HG03025 (cell line): ENCODE data around the gene ADI1.
"Not testable (repeated sequence)": the region's sequence is repeated elsewhere in the genome, so short reads cannot be mapped to it uniquely, and the experiment has no call there.

Source experiments
- ATAC-seq: cut with Tn5 transposase; IDR thresholded peaks from one replicate; pipeline ENCODE4 v1.9.1; 2021; ENCODE audit warnings: mild to moderate bottlenecking, moderate library complexity; ENCODE audit not compliant: unreplicated experiment, low FRiP score

The ADI1 gene

DNA sequence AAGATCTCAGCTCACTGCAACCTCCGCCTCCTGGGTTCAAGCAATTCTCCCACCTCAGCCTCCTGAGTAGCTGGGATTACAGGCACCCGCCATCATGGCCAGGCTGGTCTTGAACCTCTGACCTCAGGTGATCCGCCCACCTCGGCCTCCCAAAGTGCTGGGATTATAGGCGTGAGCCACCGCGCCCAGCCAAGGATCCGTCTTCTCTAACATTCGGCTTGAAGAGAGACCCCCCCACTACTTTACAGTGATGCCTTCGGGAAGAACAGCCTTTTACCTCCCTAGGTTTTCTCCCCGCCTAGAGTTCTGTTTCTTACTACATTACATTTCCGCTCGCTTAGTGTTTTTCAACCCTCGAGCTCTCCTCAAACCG is 22.6 kb downstream of the ADI1 start:
- ATAC-seq, result not testable (repeated sequence)

DNA sequence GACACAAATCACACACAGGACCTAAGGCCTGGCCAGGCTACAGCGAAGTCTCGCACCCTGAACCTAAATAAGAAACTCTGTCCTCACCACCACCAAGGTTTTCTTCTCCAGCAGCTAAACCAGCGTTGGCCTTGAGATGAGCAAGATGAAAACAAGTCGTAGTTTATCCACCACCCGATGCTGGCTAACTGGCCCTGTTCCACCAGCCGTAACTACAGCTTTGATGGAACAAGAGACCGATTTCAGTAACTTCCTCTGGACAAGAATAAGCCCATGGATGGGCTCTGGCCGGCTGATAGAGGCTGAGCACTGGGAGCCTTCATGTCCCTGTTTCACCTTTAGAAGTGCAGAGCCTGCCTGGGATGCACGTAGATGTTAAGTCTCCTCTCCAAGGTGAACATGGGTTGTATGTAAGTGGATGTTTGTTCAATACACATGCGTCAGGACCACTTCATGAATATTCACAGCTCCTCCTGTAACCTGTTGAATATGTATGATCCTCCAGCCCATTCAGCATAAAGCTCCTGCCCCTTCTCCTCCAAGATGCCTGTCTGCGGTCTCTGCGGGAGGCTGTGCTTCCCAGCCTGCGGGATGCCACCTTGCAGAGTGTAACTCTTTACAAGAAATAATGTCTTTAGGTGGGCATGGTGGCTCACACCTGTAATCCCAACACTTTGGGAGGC is 24.2 kb downstream of the ADI1 start:
- ATAC-seq, result no peak

DNA sequence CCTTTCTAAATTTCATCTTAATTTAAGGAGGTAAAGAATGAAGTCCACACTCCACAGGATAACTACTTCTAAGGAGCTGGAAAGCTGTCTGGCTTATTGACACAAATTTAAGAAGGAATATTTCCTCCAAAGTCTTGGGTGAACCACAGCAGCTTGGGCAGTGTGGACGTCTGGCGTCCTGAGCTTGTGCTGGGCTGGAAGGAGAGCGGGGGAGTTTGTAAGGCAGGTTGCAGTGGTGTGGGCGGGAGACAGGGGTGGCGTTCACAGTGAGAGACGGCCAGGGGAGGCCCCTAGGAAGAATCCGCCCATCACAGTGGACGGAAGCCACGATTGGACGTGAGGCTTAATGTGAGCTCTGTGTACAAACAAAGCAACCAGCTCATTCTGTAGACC is 25.7 kb downstream of the ADI1 start:
- no peak for ATAC-seq

DNA sequence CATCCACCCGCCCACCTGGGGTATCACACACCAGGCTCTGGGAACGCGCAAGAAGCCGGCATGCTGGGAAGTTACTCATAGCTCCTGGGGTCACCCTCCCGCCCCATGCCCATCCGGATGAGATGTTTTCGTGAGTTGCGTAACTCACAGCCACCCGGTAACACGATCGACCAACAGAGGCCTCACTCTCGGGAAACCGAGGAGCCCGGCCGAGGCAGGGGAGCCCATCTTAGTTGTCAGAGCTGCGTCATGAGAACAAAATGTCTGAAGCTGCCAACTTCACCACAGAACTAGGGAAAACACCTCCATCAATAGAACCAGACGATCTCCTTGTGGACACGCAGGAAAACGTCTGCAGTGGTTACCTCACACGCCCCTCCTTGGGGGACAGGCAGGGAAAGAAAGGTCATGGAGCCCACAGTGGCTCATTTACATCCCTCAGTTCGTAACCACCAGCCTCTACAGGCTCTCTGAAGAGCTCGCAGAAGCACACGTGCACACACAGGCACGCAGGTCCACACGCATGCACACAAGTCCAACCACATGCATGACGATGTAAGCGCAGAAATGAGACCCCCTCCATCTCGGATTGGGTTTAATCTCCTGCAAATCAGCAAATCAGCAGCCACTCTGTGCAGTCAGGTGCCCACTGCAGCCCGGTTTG is 26.2 kb downstream of the ADI1 start:
- ATAC-seq, result no peak

DNA sequence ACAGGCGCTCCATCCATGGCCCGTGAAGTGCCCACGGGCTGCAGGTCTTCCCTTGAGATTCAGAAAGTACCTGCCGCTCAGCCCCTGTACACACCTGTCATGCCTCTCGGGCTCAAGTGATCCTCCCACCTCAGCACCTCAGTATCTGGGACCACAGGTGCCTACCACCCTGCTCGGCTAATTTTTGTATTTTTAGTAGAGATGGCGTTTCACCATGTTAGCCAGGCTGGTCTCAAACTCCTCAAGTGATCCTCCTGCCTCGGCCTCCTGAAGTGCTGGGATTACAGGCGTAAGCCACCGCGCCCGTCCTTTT is 26.9 kb downstream of the ADI1 start:
- ATAC-seq, result not testable (repeated sequence)

DNA sequence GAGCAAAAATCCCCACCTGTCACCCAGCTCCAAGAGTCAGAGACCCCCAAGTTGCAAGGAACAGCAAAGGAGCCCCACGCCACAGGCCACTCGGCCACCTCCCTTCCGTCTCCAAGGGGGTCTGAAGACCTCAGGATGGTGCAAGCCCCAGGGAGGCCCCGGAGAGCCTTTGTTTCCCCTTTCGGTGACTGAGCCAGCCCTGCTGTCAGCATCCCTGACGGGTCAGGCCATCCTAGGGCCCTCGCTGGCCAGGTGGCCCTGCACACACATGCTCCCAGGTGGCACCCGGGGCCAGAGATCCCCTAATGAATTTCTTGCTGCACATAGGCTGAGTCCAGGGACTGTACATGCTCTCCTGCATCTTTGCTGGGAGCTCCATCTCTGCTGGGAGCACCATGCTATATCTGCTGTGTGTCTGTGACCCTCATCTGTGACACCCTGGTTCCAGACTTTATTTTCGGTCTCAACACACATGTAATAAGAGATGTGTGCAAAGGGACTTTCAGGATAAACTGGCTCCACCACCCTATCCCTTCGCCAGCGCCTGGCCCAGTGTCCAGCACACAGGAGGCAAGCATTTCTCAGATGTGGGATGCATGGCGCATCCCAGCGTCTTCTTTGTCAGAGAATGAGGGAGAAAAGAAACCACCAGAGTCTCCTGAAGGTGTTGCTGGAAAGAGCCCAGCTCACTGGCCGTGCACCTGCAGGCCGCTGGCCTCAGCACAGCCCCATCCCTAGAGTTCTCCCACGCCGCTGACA is 27.4 kb downstream of the ADI1 start:
- ATAC-seq, result no peak

DNA sequence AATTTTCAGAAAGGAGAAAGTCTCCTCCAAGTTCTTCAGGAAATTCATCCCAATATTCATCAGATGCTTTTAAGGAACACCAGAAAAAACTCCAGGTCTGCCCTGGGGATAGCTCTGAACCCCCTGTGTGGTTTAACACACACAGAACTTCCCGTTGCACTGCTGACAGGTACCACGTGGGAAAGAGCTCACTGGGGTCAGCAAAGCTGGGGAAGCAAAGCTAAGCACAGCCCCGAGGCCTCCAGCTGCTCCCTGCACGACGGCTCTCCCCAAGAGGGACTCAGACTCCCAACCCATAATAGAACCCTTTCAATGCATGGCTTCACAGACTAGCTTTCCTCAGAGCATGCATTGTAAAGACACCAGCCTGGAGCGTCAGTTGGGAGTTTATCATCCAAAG is 28.0 kb downstream of the ADI1 start:
- no peak for ATAC-seq

DNA sequence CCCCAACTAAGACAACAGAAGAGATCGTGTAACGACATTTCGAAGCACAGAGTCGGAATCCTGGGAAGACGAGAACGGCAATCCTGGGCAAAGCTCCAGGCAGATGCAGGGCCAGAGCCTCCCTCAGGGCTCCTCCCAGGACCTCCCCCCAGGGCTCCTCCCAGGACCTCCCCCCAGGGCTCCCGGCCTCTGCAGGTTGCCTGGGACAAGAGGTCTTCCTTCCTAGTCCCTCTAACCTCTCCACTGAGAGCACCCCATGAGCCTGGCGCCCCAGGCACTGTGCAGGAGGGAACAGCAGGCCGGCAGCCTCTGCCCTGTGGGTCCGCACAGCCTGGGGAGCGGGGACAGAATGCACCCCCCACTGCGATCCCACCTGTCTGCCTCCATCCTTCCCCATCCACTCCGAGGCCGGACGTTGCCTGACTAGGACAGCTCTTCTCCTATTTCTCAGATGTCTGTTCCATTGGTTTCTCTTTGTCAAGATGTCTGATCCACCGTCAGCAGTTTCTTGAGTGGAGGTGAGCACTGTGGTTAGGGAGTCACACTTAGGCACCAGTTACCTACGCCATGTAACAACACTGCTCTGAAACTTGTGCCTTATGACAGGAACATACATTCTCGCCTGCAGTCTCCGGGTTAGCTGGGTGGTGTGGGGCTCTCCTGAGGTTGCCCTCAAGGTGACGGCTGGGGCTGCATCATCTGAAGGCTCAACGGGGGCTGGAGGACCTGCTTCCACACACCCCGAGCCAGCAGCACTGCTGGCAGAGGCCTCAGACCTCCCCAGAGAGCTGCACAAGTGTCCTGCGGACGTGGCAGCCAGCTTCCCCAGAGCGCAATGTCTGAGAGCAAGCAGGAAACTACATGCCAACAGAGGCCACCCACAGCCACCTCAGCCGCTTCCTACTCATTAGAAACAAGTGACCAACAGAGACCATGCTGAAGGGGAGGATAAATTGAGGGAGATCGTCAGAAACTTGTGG is 28.9 kb downstream of the ADI1 start:
- no peak for ATAC-seq

DNA sequence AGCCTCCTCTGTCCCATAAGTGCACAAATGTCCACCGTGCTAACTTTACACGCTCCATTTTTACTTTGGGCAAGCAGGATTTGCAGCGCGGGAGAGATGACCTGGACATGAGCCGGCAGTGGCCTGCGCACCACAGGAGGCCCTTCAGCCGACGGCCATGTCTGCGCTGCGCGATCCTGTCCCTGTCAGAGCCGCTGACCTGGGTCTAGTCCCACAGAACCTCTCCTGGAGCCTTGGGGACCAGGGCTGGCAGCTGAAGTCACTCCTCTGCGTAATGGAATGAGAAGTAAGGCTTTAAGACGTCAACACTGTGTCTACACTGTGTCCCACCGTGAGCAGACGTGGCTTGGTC is 29.6 kb downstream of the ADI1 start:
- ATAC-seq, result no peak

DNA sequence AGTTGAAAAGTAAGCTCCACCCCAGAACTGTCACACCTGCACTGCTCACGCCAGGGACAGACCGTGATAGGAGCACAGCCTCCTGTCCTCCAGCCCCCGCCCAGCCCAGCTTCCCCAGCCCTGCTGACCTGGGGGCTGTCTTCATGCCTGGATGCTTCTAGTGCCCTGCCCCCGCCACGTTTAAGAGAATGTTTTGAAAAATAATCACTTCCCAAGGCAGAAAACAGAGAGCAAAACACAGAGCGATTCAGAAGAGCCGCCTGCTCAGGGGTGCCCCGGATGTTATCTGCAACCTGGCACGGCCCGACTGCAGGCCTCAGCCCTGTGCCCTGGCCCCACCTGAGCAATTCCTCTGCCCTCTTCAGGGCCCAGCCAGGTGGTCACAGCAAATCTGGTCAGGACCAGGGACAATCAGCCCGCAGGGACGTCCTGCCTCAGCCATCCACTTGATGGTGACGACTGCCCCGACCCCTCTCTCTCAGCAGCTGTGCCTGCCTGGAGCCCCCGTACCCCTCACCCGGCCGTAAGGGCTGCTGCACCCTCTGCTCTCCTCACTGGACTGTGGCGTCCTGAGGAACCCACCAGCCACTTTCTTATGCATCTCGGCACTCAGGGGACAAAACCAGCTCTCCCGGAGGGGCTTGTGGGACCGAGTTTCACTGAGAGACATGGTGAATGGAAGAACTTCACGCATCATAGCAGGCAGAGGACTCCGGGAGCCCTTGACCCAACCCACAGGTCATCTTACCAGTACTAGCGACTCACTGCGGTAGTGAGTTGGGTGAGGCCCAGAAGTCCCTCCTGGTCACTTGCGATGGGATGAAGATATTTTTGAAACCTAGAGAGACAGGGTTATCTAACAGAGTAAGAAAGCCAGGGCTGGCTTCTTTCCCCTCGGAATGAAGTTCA is 30.2 kb downstream of the ADI1 start:
- no peak for ATAC-seq

DNA sequence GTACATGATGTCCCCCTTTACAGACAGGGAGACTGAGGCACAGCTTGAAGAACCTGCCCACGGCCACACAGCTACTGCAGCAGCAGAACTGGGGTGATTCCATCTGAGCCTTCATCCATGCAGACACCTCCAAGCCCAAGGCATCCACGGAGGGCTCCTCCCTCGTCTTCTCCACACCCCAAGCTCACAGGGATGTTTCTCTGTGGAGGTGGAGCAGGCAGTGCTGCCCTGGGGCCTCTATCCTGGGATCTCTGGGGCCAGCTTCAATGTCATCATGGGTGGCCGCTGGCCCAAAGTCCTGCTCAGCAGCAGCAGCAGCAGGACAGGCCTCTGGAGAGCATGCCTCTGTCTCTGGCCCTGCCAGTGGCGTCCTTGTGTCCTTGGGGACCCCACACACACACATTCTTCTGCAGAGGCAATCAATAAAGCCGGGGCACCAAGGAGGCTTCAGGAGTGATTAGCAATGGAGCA is 31.2 kb downstream of the ADI1 start:
- no peak for ATAC-seq

DNA sequence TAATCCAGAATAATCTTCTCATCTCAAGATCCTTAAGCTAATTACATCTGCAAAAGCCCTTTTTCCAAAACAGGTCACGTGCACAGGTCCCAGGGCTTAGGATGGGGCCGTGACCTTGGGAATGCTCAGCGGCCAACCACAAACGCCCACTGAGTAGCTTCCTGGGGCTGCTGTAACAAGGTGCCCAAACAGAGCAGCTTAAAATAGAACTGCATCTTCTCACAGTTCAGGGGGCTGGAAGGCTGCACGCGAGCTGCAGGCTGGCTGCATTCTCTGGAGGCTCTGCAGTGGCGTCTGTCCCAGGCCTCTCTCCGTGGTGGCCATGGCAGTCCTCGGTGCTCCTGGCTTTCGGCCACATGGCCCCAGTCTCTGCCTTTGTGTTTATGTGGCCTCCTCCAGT is 31.9 kb downstream of the ADI1 start:
- ATAC-seq, result no peak

DNA sequence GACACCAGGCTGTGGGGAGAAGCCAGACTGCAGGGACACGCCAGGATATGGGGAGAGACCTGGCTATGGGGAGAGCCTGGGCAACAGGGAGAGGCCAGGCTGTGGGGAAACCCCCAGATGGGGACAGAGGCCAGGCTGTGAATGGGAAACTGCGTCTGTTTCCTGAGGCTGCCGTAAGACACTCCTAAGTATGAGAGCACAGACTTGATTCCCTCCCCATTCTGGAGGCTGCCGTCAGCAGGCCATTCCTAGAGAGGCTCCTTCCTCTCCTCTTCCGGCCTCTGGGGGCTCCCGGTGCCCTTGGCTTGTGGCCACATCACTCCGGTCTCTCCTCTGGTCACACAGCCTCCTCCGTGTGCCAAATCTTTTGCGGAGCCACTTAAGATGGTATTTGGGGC is 32.3 kb downstream of the ADI1 start:
- no peak for ATAC-seq

DNA sequence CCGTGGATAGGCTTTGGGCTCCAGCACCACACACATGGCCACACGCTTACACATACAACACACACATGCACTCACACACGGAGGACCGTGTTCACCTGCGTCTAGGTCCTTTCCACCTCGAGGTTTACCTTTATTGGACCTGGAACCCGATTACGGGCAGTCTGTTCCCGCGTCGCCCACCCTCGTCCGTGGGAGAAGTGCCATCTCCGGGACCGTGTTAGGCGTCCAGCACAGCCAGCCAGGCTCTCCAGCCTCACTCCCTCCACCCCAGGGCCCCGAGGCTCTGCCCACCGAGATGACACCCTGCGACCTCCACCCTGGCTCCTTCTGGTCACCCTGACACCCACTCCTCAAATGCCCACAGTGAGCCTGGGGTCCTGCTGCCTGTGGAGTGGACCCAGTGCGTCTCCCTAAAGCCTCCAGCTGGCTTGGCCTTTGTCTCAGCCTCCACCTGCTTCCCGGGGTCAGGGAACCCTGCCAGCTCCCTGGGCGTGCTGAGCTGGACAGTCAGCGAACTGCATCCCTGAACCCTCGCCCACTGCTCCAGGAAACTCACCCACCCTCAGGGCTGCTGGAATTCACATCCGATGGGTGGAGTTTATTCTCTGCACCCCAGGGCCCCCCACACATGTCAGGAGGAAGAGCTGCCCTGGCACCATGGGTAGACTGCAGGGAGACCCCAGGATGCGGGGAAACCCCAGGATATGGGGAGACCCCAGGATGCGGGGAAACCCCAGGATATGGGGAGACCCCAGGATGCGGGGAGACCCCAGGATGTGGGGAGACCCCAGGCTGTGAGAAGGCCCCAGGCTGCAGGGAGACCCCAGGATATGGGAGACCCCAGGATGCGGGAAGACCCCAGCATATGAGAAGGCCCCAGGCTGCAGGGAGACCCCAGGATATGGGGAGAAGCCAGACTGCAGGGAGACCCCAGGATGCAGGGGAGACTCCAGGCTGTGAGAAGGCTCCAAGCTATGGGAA is 33.0 kb downstream of the ADI1 start:
- ATAC-seq, result no peak

DNA sequence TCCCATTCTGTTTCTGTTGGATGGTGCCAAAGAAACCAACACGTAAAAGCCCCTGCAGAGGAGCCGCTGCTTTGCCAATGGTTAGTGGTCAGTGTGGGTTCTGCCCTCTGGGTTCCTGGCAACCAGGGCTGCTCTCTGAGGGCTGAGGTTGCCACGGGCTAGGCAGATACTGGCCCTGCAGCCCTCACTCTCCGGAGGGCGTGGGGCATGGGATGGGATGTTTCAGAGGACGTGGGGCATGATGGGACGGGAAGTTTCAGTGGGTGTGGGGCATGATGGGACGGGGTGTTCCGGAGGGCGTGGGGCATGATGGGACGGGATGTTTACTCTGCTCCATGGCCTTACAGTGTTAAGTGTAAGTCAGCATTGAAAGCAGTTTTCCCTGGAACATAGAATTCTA is 34.2 kb downstream of the ADI1 start:
- no peak for ATAC-seq

DNA sequence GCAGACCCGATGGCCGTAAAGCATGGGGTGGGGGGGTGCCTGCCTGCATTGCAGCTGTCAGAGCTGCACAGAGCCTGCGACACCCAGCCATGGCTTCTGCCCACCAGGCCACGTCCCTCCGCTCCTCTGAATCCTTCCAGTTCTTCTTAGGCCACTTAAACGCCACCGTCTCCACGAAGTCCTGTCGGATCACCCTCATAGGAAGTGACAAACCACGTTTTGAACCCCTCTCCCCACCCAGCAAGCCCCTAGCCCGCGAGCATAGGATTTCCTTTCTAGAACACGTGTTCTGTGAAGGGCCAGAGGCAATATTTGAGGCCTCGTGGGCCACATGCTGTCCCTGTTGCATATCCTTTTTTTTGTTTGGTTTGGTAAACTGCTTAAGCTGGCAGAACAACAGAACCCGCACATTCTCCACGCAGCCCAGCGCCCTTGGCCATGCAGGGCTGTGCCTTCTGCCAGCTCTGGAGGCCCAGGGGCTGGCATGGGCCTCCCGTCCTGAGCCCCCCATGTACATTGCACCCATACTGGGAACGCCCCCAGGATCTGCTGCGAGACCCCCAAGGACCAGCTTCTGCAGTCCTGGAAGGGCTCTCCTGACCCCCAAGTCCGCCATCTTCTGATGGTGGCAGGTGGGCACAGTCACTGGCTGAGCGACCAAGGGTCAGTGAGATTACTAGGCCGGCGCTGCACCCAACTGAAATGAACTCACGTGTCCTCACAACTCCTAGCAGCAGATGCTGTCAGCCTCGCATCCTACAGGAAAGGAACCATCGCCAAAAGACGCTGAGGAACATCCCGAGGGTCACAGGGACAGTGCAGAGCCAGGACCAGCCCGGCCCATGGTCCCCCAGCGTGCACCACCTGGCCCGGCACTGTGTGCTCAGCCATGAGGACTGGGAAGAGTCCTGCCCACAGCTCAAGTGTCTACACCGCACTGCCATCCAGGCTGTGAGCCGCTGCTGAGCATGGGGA is 35.1 kb downstream of the ADI1 start:
- no peak for ATAC-seq

DNA sequence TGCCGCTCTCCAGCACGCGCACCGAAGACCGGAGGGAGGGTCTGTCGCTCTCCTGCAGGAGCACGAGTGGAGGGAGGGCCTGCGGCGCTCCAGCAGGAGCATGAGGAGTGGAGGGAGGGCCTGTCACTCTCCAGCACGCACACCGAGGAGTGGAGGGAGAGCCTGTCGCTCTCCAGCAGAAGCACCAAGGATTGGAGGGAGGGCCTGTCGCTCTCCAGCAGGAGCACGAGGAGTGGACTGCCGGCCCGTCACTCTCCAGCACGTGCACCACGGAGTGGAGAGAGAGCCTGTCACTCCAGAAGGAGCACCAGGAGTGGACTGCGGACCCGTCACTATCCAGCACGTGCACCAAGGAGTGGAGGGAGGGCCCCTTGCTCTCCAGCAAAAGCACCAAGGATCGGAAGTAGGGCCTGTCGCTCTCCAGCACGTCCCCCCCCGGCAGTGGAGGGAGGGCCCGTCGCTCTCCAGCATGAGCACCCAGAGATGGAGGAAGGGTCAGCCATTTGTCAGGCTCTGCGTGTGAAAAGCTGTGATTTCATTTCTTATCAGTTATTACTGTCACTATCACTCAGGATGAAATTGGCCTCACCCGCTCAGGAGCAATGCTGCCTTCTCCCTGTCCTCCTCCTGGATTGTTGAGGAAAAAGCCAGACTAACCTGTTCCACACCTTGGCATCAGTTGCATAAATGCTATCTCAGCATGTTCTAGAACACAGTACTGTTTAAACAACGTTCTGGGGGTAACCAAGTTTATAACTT is 35.9 kb downstream of the ADI1 start:
- no peak for ATAC-seq
